LNCaP clone FGC (cell line): ENCODE data around the gene AGK.

Experiments used
- DNase-seq: peaks from one replicate; pipeline ENCODE4 v3.0.0-alpha.2; 2011; ENCODE audit warnings: low read depth
- H3K4me3 ChIP-seq: 2 replicates; pipeline ENCODE4 v1.5.1; 2011; ENCODE audit warnings: mild to moderate bottlenecking, low read depth, low read length, control low read depth
- CTCF ChIP-seq: IDR thresholded peaks from 2 replicates; pipeline ENCODE4 v1.5.1; 2012; ENCODE audit warnings: mild to moderate bottlenecking; ENCODE audit not compliant: control insufficient read depth, insufficient read depth; ENCODE audit errors: extremely low read depth

AGK gene

GRCh38 chr7:141649865-141650634 lies 98.8 kb downstream of the AGK start:
- DNase-seq = peak; percentile 98
- no peak overlapping the region for H3K4me3 ChIP-seq
- TF ChIP-seq CTCF = peak; percentile 97

- no peak for TF ChIP-seq CTCF
- H3K4me3 ChIP-seq = no peak overlapping the region
- no peak for DNase-seq
These were observed 100.2 kb downstream of the AGK start for GRCh38 chr7:141651417-141651816.

GRCh38 chr7:141652691-141653090 lies 101.5 kb downstream of the AGK start:
- DNase-seq = no peak
- H3K4me3 ChIP-seq = no peak overlapping the region
- no peak for TF ChIP-seq CTCF

- H3K4me3 ChIP-seq = no peak overlapping the region
- peak; percentile 51 for DNase-seq
- TF ChIP-seq CTCF = peak; percentile 92
These were observed 103.3 kb downstream of the AGK start for GRCh38 chr7:141654551-141654950.

GRCh38 chr7:141659501-141659900 lies 108.3 kb downstream of the AGK start:
- no peak for TF ChIP-seq CTCF
- no peak overlapping the region for H3K4me3 ChIP-seq
- DNase-seq = no peak

GRCh38 chr7:141660259-141660658 lies 109.0 kb downstream of the AGK start:
- no peak for TF ChIP-seq CTCF
- H3K4me3 ChIP-seq = no peak overlapping the region
- DNase-seq = no peak
